Trophoblast cell (in vitro differentiated cells and primary cell): ENCODE data around the gene ZNF574.

ENCODE experiments used
- DNase-seq, 2 donors: peaks; one replicate each; pipeline ENCODE4 v3.0.0-alpha.2; 2016
- H2AFZ ChIP-seq: 2 replicates; pipeline ENCODE4 v1.6.1; 2013; ENCODE audit warnings: low read length, moderate library complexity, mild to moderate bottlenecking; ENCODE audit not compliant: insufficient read depth, poor library complexity
- H2AK5ac ChIP-seq: 2 replicates; pipeline ENCODE4 v1.6.1; 2013; ENCODE audit warnings: mild to moderate bottlenecking, low read length
- H2BK120ac ChIP-seq: 2 replicates; pipeline ENCODE4 v1.6.1; 2013; ENCODE audit warnings: low read length, mild to moderate bottlenecking, moderate library complexity; ENCODE audit not compliant: insufficient read depth, poor library complexity
- H2BK12ac ChIP-seq: 2 replicates; pipeline ENCODE4 v1.6.1; 2013; ENCODE audit warnings: mild to moderate bottlenecking, low read length, moderate library complexity
- H2BK5ac ChIP-seq: 2 replicates; pipeline ENCODE4 v1.6.1; 2013; ENCODE audit warnings: low read length, low read depth, moderate library complexity, mild to moderate bottlenecking; ENCODE audit not compliant: poor library complexity
- H3K14ac ChIP-seq: 2 replicates; pipeline ENCODE4 v1.6.1; 2013; ENCODE audit warnings: mild to moderate bottlenecking, low read length
- H3K18ac ChIP-seq: 2 replicates; pipeline ENCODE4 v1.6.1; 2013; ENCODE audit warnings: mild to moderate bottlenecking, low read length
- H3K23ac ChIP-seq: 2 replicates; pipeline ENCODE4 v1.6.1; 2013; ENCODE audit warnings: low read length
- H3K27ac ChIP-seq: 2 replicates; pipeline ENCODE4 v1.5.1; 2013; ENCODE audit warnings: low read depth, mild to moderate bottlenecking, inconsistent platforms, low read length, moderate library complexity
- H3K27me3 ChIP-seq: 2 replicates; pipeline ENCODE4 v1.6.1; 2013; ENCODE audit warnings: inconsistent platforms, mild to moderate bottlenecking, low read length, moderate library complexity; ENCODE audit not compliant: insufficient read depth
- H3K36me3 ChIP-seq, 2 experiments: 1 replicate in 1 of 2; 2 replicates in 1 of 2; pipeline ENCODE4 v1.6.1; 2013; ENCODE audit warnings: low read length in 2 of 2, mild to moderate bottlenecking in 2 of 2, moderate library complexity in 1 of 2; ENCODE audit not compliant: insufficient read depth in 2 of 2, control insufficient read depth in 1 of 2
- H3K4ac ChIP-seq: 2 replicates; pipeline ENCODE4 v1.6.1; 2013; ENCODE audit warnings: low read depth, mild to moderate bottlenecking, low read length, moderate library complexity
- H3K4me1 ChIP-seq, 2 experiments: 1 replicate in 1 of 2; 2 replicates in 1 of 2; pipeline ENCODE4 v1.6.1; 2013; ENCODE audit warnings: low read length in 2 of 2, mild to moderate bottlenecking in 2 of 2, moderate library complexity in 1 of 2; ENCODE audit not compliant: insufficient read depth in 2 of 2, control insufficient read depth in 1 of 2
- H3K4me2 ChIP-seq: 2 replicates; pipeline ENCODE4 v1.6.1; 2013; ENCODE audit warnings: inconsistent platforms, mild to moderate bottlenecking, low read length, moderate library complexity
- H3K4me3 ChIP-seq: 2 replicates; pipeline ENCODE4 v1.5.1; 2013; ENCODE audit warnings: mild to moderate bottlenecking, low read depth, low read length, inconsistent platforms
- H3K79me1 ChIP-seq: one replicate; pipeline ENCODE4 v1.6.1; 2013; ENCODE audit warnings: low read length
- H3K79me2 ChIP-seq: 2 replicates; pipeline ENCODE4 v1.6.1; 2013; ENCODE audit warnings: low read length, mild to moderate bottlenecking; ENCODE audit not compliant: control insufficient read depth, insufficient read depth, poor library complexity
- H3K9ac ChIP-seq: 2 replicates; pipeline ENCODE4 v1.6.1; 2013; ENCODE audit warnings: mild to moderate bottlenecking, low read length
- H3K9me3 ChIP-seq: 2 replicates; pipeline ENCODE4 v1.6.1; 2013; ENCODE audit warnings: low read depth, mild to moderate bottlenecking, control low read depth, inconsistent platforms, low read length; ENCODE audit not compliant: insufficient read depth
- H4K12ac ChIP-seq: 2 replicates; pipeline ENCODE4 v1.6.1; 2013; ENCODE audit warnings: low read depth, mild to moderate bottlenecking, low read length, moderate library complexity
- H4K8ac ChIP-seq: 2 replicates; pipeline ENCODE4 v1.6.1; 2013; ENCODE audit warnings: low read depth, mild to moderate bottlenecking, low read length, moderate library complexity
- H4K91ac ChIP-seq: one replicate; pipeline ENCODE4 v1.6.1; 2013; ENCODE audit warnings: low read depth, mild to moderate bottlenecking, low read length, moderate library complexity
- WGBS: extraction: QIAGEN DNeasy Blood & Tissue Kit; methylation state at CpG from one replicate; pipeline ENCODE4 v1.1.7; 2013; ENCODE audit warnings: missing lambda C conversion rate; ENCODE audit not compliant: insufficient read length, insufficient coverage; ENCODE audit errors: extremely low coverage; 5-methylcytosine and 5-hydroxymethylcytosine counted together

The ZNF574 gene

GRCh38 chr19:42123765-42124164 lies 47.8 kb downstream of the ZNF574 start:
- no peak overlapping the region for H4K12ac ChIP-seq
- H3K27me3 ChIP-seq = no peaks in the 10 kb centered on the region
- no CpG with 5 or more reads among the region's 1 CpG for WGBS
- H3K36me3 ChIP-seq = no peaks in the 10 kb centered on the region
- H4K8ac ChIP-seq = no peak overlapping the region
- H4K91ac ChIP-seq = no peak overlapping the region
- H3K79me1 ChIP-seq = no peaks in the 10 kb centered on the region
- no peak overlapping the region for H2AFZ ChIP-seq
- no peak overlapping the region for H2BK12ac ChIP-seq
- no peak overlapping the region for H3K18ac ChIP-seq
- H3K14ac ChIP-seq = no peak overlapping the region
- no peaks in the 10 kb centered on the region for H3K9me3 ChIP-seq
- no peak overlapping the region for H2BK120ac ChIP-seq
- H3K4me3 ChIP-seq = no peak overlapping the region
- no peaks in the 10 kb centered on the region for H3K79me2 ChIP-seq
- H3K23ac ChIP-seq = no peak overlapping the region
- H3K9ac ChIP-seq = no peak overlapping the region
- H3K4ac ChIP-seq = no peak overlapping the region
- no peak overlapping the region for H2BK5ac ChIP-seq
- H3K4me1 ChIP-seq = peaks cover 9 to 12% of the 10 kb centered on the region in 2 experiments
- no peak overlapping the region for H3K4me2 ChIP-seq
- no peak for DNase-seq
- H3K27ac ChIP-seq = no peak overlapping the region
- H2AK5ac ChIP-seq = no peak overlapping the region

DNA sequence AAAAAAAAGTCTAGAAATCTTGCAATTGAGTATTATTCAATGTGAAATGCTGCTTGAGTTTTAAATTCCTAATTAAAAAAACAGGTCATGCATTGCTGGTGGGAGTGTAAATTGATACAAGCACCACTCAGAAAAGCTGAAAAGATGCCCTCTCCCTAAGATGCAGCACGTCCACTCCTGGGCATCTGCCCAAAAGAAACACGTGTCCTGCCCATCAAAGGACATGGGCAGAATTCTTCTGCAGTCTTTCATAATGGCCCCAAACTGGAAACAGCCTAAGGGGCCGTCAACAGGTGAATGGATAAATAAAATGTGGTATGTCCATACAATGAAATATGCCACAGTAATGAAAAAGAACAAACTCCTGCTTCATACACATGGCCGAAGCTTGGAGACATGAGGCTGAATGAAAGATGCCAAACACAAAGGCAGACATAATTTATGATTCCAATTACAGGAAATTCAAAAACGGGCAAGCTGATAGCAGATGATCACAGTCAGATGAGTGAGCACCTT lies 48.5 kb downstream of the ZNF574 start:
- Histone ChIP-seq H3K23ac (no peak overlapping the region), H3K79me1 (no peaks in the 10 kb centered on the region), H4K91ac (no peak overlapping the region), H3K4me3 (no peak overlapping the region), H3K9me3 (no peaks in the 10 kb centered on the region), H3K27ac (no peak overlapping the region), H3K4ac (no peak overlapping the region), H3K27me3 (no peaks in the 10 kb centered on the region), H2BK12ac (no peak overlapping the region), H4K12ac (no peak overlapping the region), H3K9ac (no peak overlapping the region), H2BK120ac (no peak overlapping the region), H3K4me2 (no peak overlapping the region), H3K36me3 (no peaks in the 10 kb centered on the region), H3K14ac (no peak overlapping the region), H3K79me2 (no peaks in the 10 kb centered on the region), H2AFZ (no peak overlapping the region), H3K18ac (no peak overlapping the region), H3K4me1 (peaks cover 9 to 12% of the 10 kb centered on the region in 2 experiments), H4K8ac (no peak overlapping the region), H2BK5ac (no peak overlapping the region), H2AK5ac (no peak overlapping the region)
- WGBS = no CpG with 5 or more reads among the region's 5 CpGs
- no peak for DNase-seq

GRCh38 chr19:42125536-42125935 lies 49.6 kb downstream of the ZNF574 start:
- no peak overlapping the region for H2BK120ac ChIP-seq
- no peak overlapping the region for H4K12ac ChIP-seq
- WGBS = no CpG with 5 or more reads among the region's 6 CpGs
- no peaks in the 10 kb centered on the region for H3K79me1 ChIP-seq
- DNase-seq = no peak
- H3K79me2 ChIP-seq = no peaks in the 10 kb centered on the region
- no peak overlapping the region for H2BK5ac ChIP-seq
- peaks cover 9 to 12% of the 10 kb centered on the region in 2 experiments for H3K4me1 ChIP-seq
- H3K27ac ChIP-seq = no peak overlapping the region
- H3K9ac ChIP-seq = no peak overlapping the region
- no peak overlapping the region for H2AK5ac ChIP-seq
- no peak overlapping the region for H4K91ac ChIP-seq
- no peak overlapping the region for H3K4me3 ChIP-seq
- H3K4ac ChIP-seq = no peak overlapping the region
- no peak overlapping the region for H3K4me2 ChIP-seq
- no peaks in the 10 kb centered on the region for H3K36me3 ChIP-seq
- no peak overlapping the region for H3K14ac ChIP-seq
- H2AFZ ChIP-seq = no peak overlapping the region
- no peaks in the 10 kb centered on the region for H3K9me3 ChIP-seq
- no peak overlapping the region for H3K23ac ChIP-seq
- H3K27me3 ChIP-seq = no peaks in the 10 kb centered on the region
- no peak overlapping the region for H4K8ac ChIP-seq
- H2BK12ac ChIP-seq = no peak overlapping the region
- no peak overlapping the region for H3K18ac ChIP-seq

DNA sequence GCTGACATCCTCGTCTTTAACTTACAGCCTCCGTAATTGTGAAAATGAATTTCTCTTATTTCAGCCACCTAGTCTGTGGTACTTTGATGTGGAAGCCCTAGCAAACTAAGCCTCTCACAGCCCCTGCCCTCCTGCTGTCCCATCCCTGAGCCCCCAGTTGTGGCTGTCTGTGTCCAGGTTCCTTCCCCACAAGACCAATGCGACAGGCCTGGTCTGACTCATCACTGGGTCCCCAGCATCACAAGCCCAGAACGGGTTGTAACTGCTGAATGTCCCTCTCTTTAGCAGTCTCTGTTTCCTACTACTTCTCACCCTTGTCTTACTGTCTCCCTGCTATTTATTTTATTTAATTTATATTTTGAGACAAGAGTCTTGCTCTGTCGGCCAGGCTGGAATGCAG lies 50.6 kb downstream of the ZNF574 start:
- no peak for DNase-seq
- Histone ChIP-seq H2BK5ac (no peak overlapping the region), H3K4me1 (peaks cover 4% of the 10 kb centered on the region in 2 experiments), H4K12ac (no peak overlapping the region), H3K36me3 (no peaks in the 10 kb centered on the region), H3K23ac (no peak overlapping the region), H3K4ac (no peak overlapping the region), H3K27ac (no peak overlapping the region), H2BK120ac (no peak overlapping the region), H4K8ac (no peak overlapping the region), H3K9me3 (no peaks in the 10 kb centered on the region), H3K27me3 (no peaks in the 10 kb centered on the region), H3K79me2 (no peaks in the 10 kb centered on the region), H2BK12ac (no peak overlapping the region), H3K14ac (no peak overlapping the region), H2AK5ac (no peak overlapping the region), H3K4me3 (no peak overlapping the region), H4K91ac (no peak overlapping the region), H3K9ac (no peak overlapping the region), H3K79me1 (no peaks in the 10 kb centered on the region), H2AFZ (no peak overlapping the region), H3K4me2 (no peak overlapping the region), H3K18ac (no peak overlapping the region)
- WGBS = no CpG with 5 or more reads among the region's 5 CpGs
